ENCODE data around the gene RAD9A.

Gene RAD9A

GRCh38 chr11:67357831-67358670 lies 33.7 kb upstream of the RAD9A start:
- no peak for DNase-seq

- DNase-seq, result no peak
These were observed 27.6 kb upstream of the RAD9A start for GRCh38 chr11:67364169-67364568.

GRCh38 chr11:67364783-67365722 lies 26.7 kb upstream of the RAD9A start:
- DNase-seq, result no peak

- DNase-seq, result no peak
These were observed 25.9 kb upstream of the RAD9A start for GRCh38 chr11:67365736-67366444.

GRCh38 chr11:67366546-67366945 lies 25.2 kb upstream of the RAD9A start:
- no peak for DNase-seq

- no peak for DNase-seq
These were observed 24.6 kb upstream of the RAD9A start for GRCh38 chr11:67366961-67367760.

- DNase-seq, result no peak
These were observed 24.0 kb upstream of the RAD9A start for GRCh38 chr11:67367761-67368227.

- no peak for DNase-seq
These were observed 23.2 kb upstream of the RAD9A start for GRCh38 chr11:67368621-67369020.

GRCh38 chr11:67369275-67369674 lies 22.5 kb upstream of the RAD9A start:
- DNase-seq, result no peak

GRCh38 chr11:67369801-67370284 lies 21.9 kb upstream of the RAD9A start:
- DNase-seq, result no peak

- DNase-seq, result no peak
These were observed 21.3 kb upstream of the RAD9A start for GRCh38 chr11:67370351-67371076.

- no peak for DNase-seq
These were observed 20.4 kb upstream of the RAD9A start for GRCh38 chr11:67371189-67371910.

GRCh38 chr11:67371911-67372320 lies 19.9 kb upstream of the RAD9A start:
- DNase-seq, result no peak

GRCh38 chr11:67372321-67372992 lies 19.3 kb upstream of the RAD9A start:
- DNase-seq, result no peak

GRCh38 chr11:67372993-67373647 lies 18.7 kb upstream of the RAD9A start, which contains the start of gene CLCF1:
Gene CLCF1 (minus strand): TSS chr11:67373598. CDS start chr11:67373539, 59 bp downstream.
- DNase-seq, result no peak

- DNase-seq, result peak; percentile 54 to 77
These were observed 17.9 kb upstream of the RAD9A start for GRCh38 chr11:67373648-67374570.

- DNase-seq, result no peak
These were observed 17.1 kb upstream of the RAD9A start for GRCh38 chr11:67374571-67375281.
